SK-N-SH treated with all-trans-retinoic acid at 6 μM for 48 hours (cell line): ENCODE data around the gene LTBP2.
A peak's percentile ranks its signal among the peaks of the same experiment; 100 is the strongest.

Source experiments
- ATAC-seq: fragments of 200-7000 bp; cut with Tn5 transposase; 3 replicates; pipeline ENCODE4 v1.9.1; 2020; ENCODE audit warnings: mild to moderate bottlenecking, moderate library complexity
- ARNTL ChIP-seq: fragments of 450-650 bp; formaldehyde crosslinking; IDR thresholded peaks from 2 replicates; pipeline ENCODE4 v1.5.0; 2020; ENCODE audit warnings: low read depth, mild to moderate bottlenecking, moderate library complexity, borderline replicate concordance
- BACH2 ChIP-seq: fragments of 250-450 bp; sonication (Bioruptor Pico); IDR thresholded peaks from 2 replicates; pipeline ENCODE4 v1.9.0; 2021; ENCODE audit warnings: mild to moderate bottlenecking, borderline replicate concordance
- CSRNP3 ChIP-seq: fragments of 250-450 bp; sonication (Bioruptor Pico); IDR thresholded peaks from 2 replicates; pipeline ENCODE4 v1.5.1; 2021; ENCODE audit warnings: mild to moderate bottlenecking, moderate library complexity
- ESRRG ChIP-seq: fragments of 250-450 bp; sonication (Bioruptor Pico); IDR thresholded peaks from 2 replicates; pipeline ENCODE4 v1.6.1; 2021; ENCODE audit warnings: mild to moderate bottlenecking
- GLIS3 ChIP-seq: fragments of 250-450 bp; sonication (Bioruptor Pico); IDR thresholded peaks from 2 replicates; pipeline ENCODE4 v1.5.0; 2020; ENCODE audit warnings: mild to moderate bottlenecking, moderate library complexity
- ISL1 ChIP-seq: fragments of 250-450 bp; sonication (Bioruptor Pico); IDR thresholded peaks from 2 replicates; pipeline ENCODE4 v2.1.2; 2022; ENCODE audit warnings: mild to moderate bottlenecking, moderate library complexity
- PATZ1 ChIP-seq: fragments of 250-450 bp; sonication (Bioruptor Pico); IDR thresholded peaks from 2 replicates; pipeline ENCODE4 v1.8.0; 2020; ENCODE audit warnings: mild to moderate bottlenecking, moderate library complexity, borderline replicate concordance
- POU6F1 ChIP-seq: fragments of 250-450 bp; sonication (Bioruptor Pico); IDR thresholded peaks from 2 replicates; pipeline ENCODE4 v1.8.0; 2021; ENCODE audit warnings: low read depth, mild to moderate bottlenecking, moderate library complexity, borderline replicate concordance
- RARB ChIP-seq: fragments of 250-450 bp; sonication (Bioruptor Pico); IDR thresholded peaks from 2 replicates; pipeline ENCODE4 v1.8.0; 2021; ENCODE audit warnings: mild to moderate bottlenecking, moderate library complexity
- SNAI2 ChIP-seq: fragments of 250-450 bp; sonication (Bioruptor Pico); IDR thresholded peaks from 2 replicates; pipeline ENCODE4 v1.5.0; 2020; ENCODE audit warnings: mild to moderate bottlenecking, moderate library complexity
- TCF4 ChIP-seq: fragments of 250-450 bp; sonication (Bioruptor Pico); IDR thresholded peaks from 2 replicates; pipeline ENCODE4 v1.8.0; 2021; ENCODE audit warnings: mild to moderate bottlenecking, moderate library complexity, borderline replicate concordance
- TOX ChIP-seq: fragments of 250-450 bp; sonication (Bioruptor Pico); IDR thresholded peaks from 2 replicates; pipeline ENCODE4 v1.8.0; 2021; ENCODE audit warnings: mild to moderate bottlenecking, moderate library complexity, borderline replicate concordance
- TSHZ2 ChIP-seq: fragments of 250-450 bp; sonication (Bioruptor Pico); IDR thresholded peaks from 2 replicates; pipeline ENCODE4 v1.5.0; 2020; ENCODE audit warnings: mild to moderate bottlenecking, moderate library complexity
- ZC3H10 ChIP-seq: fragments of 250-450 bp; sonication (Bioruptor Pico); IDR thresholded peaks from 2 replicates; pipeline ENCODE4 v1.5.1; 2021; ENCODE audit warnings: mild to moderate bottlenecking, moderate library complexity
- ZFP3 ChIP-seq: fragments of 250-450 bp; sonication (Bioruptor Pico); IDR thresholded peaks from 2 replicates; pipeline ENCODE4 v1.5.0; 2020; ENCODE audit warnings: mild to moderate bottlenecking, moderate library complexity
- ZNF565 ChIP-seq: fragments of 450-650 bp; formaldehyde crosslinking; conservative IDR thresholded peaks from 2 replicates; pipeline ENCODE4 v1.5.0; 2020; ENCODE audit warnings: low read depth, mild to moderate bottlenecking, moderate library complexity
- ZNF70 ChIP-seq: fragments of 450-650 bp; formaldehyde crosslinking; IDR thresholded peaks from 2 replicates; pipeline ENCODE4 v1.5.0; 2020; ENCODE audit warnings: mild to moderate bottlenecking, moderate library complexity

The LTBP2 gene

GRCh38 chr14:74609721-74610120, 2.3 kb downstream of the LTBP2 start:
- ATAC-seq = no peak
- TF ChIP-seq ISL1 = no peak
- no peak for TF ChIP-seq CSRNP3 (CRISPR knock-in tag)
- TF ChIP-seq, all 23 proteins: peak for 0

- TF ChIP-seq ARNTL (CRISPR knock-in tag) = no peak
- no peak for TF ChIP-seq GLIS3 (CRISPR knock-in tag)
- no peak for TF ChIP-seq PATZ1
- no peak for TF ChIP-seq CSRNP3 (CRISPR knock-in tag)
- TF ChIP-seq ZNF565 (CRISPR knock-in tag) = no peak
- no peak for TF ChIP-seq ESRRG (CRISPR knock-in tag)
- ATAC-seq = peak; percentile 46
Measured at GRCh38 chr14:74608959-74609611, 3.0 kb downstream of the LTBP2 start.

- TF ChIP-seq BACH2 (no peak), POU6F1 (CRISPR knock-in tag) (no peak), ZC3H10 (CRISPR knock-in tag) (no peak), ISL1 (no peak), SNAI2 (CRISPR knock-in tag) (no peak), TSHZ2 (CRISPR knock-in tag) (no peak), ZFP3 (CRISPR knock-in tag) (no peak), PATZ1 (no peak)
- no peak for ATAC-seq
Measured at GRCh38 chr14:74606727-74607126, 5.3 kb downstream of the LTBP2 start.

- peak; percentile 19 for ATAC-seq
- TF ChIP-seq TOX (no peak), POU6F1 (CRISPR knock-in tag) (no peak), ARNTL (CRISPR knock-in tag) (no peak), ZNF70 (CRISPR knock-in tag) (no peak), ZFP3 (CRISPR knock-in tag) (no peak), RARB (no peak), TCF4 (CRISPR knock-in tag) (no peak), SNAI2 (CRISPR knock-in tag) (no peak), TSHZ2 (CRISPR knock-in tag) (no peak)
Measured at GRCh38 chr14:74605531-74606223, 6.4 kb downstream of the LTBP2 start.
